ENCODE measurements around the gene PRKCA.
"Not testable (repeated sequence)": the region's sequence is repeated elsewhere in the genome, so short reads cannot be mapped to it uniquely, and the experiment has no call there.

Gene PRKCA

DNA sequence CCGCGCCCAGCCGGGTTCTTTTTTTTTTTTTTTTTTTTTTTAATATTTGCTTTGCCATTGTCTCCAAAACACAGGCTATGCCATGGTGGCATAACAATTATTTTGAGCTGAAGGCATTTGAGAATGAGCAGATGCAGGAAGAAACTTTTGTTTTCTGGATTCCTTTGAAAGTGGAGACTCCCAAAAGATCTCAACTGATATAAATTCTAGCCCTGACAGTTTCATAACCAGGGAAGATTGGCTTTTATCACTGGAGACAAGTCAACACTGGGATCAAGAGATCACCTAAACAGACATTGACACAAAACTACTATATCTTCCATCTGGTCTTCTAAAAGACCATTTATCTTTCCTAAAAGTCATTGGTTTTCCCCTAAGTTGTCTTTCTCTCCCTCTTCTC is 10.1 kb upstream of the PRKCA start:
- no peak for DNase-seq

DNA sequence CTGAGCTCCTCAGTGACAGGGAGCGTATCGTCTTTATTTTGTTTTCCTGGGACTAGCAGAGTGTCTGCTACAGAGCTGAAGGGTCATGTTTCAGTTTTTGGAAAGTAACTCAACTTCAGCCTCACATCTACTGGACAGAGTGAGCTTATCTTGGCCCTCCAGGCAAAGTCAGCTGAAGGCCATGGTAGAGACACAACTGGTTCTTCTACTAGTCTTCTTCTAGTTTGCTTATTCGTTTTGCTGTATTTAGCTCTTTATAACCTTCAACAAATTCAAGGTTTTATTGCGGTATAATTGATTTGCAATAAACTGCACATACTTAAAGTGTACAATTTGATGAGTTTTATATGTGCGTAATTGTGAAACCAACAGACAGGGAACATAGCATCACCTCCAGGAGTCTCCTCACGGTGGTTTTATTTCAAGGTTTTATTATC is 6.1 kb upstream of the PRKCA start:
- DNase-seq, result no peak

- not testable (repeated sequence) for DNase-seq
Measured at GRCh38 chr17:66297443-66297842, 5.0 kb upstream of the PRKCA start.

DNA sequence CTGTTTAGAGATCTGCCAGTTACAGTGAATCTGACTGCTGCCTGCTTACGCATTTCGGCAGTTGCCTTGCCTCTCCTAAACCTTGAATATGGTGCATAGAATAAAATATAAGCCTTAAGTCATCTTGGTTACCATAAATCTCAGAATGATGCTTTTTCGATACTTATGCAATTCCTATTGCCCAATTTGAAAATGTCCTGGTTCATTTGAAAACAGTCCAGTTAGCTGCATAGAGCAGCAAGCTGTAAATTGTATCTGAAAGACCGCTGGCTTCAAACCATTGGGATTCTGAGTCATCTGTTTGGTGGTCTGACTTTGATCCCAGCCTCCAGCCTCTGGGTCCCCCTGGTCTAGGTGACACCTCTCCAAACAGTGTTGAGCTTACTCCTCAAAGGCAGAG is 2.7 kb upstream of the PRKCA start:
- no peak for DNase-seq

- DNase-seq, result no peak
Measured at GRCh38 chr17:66300956-66301355, 1.5 kb upstream of the PRKCA start.

DNA sequence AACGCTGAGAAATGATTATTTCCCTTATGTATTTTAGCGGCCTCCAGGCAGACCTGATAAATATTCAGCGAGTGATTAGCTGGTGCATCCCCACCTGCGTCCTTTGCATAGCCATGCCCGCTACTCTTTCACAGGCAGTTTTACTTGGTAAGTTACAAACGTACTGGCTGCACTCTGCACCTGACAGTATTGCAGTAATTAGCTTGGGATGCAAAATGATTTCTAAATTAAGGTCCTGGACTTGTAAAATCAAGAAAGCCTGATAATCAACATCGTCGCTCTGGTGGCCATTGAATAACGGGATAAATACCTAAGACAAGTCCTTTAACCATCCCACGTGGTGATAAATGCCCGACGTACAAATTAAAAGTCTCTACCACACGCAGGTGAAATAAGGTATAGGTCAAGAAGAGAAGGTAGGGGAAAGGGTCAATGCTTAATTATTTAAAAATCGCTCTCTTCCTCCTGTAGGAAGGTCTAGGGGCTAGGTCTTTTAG is 998 bp upstream of the PRKCA start:
- peak; percentile 38 for DNase-seq

GRCh38 chr17:66302761-66303626 is 581 bp downstream of the PRKCA start:
- DNase-seq, result peak; percentile 16

DNA sequence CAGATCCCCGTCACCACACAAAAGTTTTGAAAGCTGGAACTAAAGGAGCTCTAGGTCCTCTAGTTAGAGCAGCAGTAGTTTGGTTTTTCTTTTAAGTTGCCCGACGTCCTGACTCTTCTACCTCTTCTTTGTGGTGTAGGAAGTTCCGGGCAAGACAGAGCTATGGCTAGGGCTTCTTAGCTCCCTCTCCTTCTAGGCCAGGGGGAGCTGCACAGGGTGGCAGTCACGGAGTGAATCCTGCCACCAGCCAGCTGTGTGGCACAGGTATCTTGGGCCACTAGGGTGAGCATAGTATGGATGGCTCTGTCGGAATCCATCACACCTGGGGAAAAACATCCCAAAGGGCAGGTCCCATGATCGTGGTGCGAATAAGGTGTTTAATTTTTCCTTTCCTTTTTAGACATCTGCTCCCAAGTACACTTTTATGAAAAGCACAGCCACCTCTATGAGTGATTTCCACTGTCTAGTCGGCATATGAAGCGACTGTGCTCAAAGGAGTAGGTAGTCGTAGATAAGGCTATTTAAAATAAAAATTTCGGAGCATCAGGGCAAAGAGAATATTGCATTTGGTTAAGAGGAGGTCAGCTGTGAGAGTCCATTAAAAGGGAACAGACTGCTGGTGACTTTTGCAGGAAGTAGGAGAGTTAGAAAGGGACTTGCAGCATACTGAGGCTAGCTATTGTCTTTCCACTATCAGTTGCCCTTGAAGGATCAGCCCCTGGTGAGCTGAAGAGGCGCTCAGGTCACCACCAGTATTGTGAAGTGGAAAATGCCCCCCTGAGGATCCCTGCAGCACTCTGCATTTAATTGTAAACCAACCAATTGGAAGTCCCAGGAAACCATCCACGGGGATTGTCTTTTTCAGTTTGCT is 2.1 kb downstream of the PRKCA start:
- DNase-seq, result no peak

DNA sequence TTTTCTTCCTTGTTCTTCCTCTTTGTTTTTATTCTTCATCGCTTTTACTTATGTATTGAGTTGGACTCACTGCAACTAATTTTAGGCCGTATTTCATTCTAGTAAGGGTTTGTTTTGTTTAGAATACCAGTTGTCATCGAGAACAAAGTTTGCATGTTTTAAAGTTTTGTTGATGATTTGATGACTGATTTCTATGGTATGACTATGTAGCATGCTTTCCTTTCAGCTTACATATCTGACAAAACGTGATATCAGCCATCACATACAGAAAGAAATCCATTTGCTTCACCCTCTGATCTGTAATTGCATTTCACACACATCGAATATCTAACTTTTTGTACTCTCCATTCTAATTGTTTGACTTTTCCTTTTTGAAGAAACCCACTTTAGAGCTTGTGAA is 4.0 kb downstream of the PRKCA start:
- no peak for DNase-seq

GRCh38 chr17:66307257-66307656 is 4.8 kb downstream of the PRKCA start:
- no peak for DNase-seq

- DNase-seq, result no peak
Measured at GRCh38 chr17:66308856-66309255, 6.4 kb downstream of the PRKCA start.

DNA sequence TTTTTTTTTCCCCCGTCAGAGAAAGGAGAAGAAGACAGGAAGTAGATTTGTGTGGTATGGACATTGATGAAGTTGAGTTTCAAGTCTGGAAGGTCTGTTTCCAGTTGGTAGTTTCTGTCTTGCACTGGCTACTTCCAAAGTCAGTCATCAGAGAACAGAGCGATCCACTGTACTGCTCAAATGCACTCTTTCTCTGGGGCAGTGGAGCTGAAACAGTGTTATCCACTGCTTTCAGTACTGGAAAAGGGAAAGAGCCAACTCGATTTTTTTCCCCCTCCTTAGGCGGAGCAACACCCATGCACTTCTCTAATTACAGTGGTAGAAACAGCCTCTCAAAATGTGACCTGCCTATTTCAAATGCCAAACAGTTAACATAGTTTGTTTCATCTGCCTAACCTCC is 7.4 kb downstream of the PRKCA start:
- DNase-seq, result no peak

DNA sequence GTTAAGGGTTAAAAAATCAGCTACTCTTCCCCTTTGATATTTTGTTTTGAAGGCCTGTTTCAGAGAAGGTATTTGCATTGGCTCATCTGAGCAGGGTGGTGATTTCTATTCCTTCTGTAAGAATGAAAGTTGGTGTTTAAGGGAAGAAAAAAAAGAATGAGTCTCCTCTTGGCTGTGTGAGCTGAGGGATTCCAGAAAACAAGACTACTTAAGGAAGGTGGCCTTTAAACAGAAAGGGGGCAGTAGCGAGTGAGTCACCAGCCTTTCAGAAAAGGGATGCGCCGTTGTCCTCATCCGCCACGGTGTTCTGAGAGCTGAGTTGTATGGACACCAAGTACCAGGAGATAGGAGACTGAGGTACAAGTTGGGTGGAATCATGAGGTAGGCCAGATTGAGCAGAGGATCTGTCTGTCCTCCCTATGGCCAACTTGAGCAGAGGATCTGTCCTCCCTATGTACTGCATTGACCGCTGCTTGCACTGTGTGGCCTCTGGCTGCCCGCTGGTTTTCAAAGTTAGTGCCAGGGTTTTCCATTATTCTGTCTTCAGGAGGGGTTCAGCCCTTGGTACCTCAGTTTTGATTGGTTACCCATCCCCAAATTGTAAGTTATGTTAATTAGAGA is 8.2 kb downstream of the PRKCA start:
- no peak for DNase-seq

DNA sequence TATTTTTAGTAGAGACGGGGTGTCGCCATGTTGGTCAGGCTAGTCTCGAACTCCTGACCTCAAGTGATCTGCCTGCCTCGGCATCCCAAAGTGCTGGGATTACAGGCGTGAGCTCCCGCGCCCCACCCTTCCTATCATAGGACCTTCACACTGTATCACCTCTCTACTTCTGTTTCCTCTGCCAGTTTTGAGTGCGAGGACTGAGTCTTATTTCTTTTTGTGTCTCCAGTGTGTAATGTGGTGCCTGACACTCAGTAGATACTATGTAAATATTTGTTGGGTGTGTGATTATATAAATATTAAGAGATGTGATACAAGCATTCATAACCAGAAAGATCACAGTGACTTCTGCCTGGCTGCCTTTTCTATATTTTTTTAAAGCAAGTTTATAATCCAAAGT is 10.5 kb downstream of the PRKCA start:
- no peak for DNase-seq

GRCh38 chr17:66313325-66313724 is 10.9 kb downstream of the PRKCA start:
- no peak for DNase-seq

DNA sequence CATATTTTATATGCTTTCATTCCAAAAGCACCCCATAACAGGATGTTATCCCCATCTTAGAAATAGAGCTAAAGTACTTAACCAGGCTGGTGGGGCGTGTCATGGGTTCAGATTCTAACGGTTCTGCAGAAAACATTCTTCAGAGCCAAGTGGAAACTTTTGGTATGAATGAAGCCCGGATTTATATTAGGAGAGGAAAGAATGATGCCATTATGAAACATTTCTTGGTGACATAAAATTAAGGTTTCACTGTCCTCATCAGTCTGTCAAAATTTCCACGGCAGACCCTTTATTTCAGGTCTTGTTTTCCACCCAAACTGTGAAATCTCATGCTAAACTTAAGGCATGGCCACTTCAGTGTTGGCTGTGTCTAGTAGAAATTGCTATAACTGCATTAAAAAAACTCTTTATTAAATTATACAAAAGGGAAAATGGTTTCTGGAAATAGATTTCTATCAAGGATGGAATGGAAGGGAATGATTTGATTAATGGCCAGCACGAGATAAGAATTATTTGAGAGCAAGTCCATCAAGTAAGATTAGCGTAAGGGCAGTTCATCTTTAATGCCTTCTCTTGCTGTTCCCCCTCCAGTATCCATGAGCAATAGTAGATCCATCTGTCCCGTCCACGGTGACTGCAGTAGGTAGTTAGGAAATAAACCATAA is 11.7 kb downstream of the PRKCA start:
- no peak for DNase-seq

DNA sequence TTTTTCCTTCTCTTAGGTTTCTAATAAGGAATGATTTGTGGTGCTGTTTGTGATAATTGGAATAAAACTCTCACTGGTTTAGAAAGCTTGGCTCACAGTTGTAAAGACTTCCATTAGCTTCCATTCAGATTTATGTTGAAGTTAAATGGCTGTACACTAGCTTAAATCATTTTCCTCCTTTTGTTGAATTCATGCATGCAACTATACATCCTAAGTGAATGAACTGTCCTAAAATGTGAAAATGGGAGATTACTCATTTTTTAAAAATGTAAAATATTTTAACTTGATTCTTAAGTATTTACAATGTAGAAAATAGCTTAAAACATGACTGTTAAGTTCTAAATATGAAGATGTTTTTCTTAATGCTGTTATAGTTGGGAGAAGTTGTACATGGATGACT is 15.2 kb downstream of the PRKCA start:
- DNase-seq, result no peak

- no peak for DNase-seq
Measured at GRCh38 chr17:66319226-66319625, 16.8 kb downstream of the PRKCA start.

- DNase-seq, result no peak
Measured at GRCh38 chr17:66322764-66323163, 20.4 kb downstream of the PRKCA start.

- DNase-seq, result not testable (repeated sequence)
Measured at GRCh38 chr17:66324381-66325004, 22.1 kb downstream of the PRKCA start.

DNA sequence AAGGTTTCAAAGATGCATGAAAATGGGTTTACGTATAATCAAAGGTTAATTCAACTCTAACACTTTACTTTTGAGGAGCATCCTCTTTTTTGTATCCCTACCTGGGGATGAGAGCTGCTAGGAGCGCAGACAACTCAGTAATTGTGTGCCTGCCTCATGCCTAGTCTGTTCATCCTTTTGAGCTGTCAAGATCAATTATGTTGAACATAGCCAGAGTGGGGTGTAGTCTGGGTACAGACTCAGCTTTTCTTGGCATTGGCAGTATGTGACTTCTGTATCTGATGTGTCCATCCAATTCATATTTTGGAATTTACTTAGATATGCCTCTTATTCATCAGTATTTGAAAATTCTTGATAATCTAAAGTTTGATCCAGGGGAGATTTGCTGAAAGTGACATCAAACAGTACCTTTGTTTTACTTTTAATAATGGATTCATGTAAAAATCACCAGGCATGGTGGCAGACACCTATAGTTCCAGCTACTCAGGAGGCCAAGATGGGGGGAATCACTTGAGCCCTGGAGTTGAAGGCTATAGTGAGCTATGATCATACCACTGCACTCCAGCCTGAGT is 24.1 kb downstream of the PRKCA start:
- DNase-seq, result no peak

- no peak for DNase-seq
Measured at GRCh38 chr17:66330646-66331037, 28.2 kb downstream of the PRKCA start.

Data from NCI-H526 treated with DMSO at 0.1 percent for 48 hours (cell line).